ENCODE data around the gene TP63.

GRCh38 chr3:189613122-189613521 lies 18.1 kb upstream of the TP63 start:
- TF ChIP-seq CTCF (IDR thresholded peaks at IDR 0.05): no peak
- TF ChIP-seq POLR2A (IDR thresholded peaks at IDR 0.05): no peak

Measured in body of pancreas (tissue), 4 donors.